C4-2B (cell line): ENCODE data around the gene NDUFA11.

ENCODE experiments used
- ZFX ChIP-seq: fragments of 450-650 bp; IDR thresholded peaks from 2 replicates; pipeline ENCODE4 v1.6.1; 2017
- TF ChIP-seq, protein P1 (sequence below): fragments of 450-650 bp; conservative IDR thresholded peaks from 2 replicates; pipeline ENCODE4 v1.5.1; 2017; ENCODE audit warnings: mild to moderate bottlenecking

DNA sequence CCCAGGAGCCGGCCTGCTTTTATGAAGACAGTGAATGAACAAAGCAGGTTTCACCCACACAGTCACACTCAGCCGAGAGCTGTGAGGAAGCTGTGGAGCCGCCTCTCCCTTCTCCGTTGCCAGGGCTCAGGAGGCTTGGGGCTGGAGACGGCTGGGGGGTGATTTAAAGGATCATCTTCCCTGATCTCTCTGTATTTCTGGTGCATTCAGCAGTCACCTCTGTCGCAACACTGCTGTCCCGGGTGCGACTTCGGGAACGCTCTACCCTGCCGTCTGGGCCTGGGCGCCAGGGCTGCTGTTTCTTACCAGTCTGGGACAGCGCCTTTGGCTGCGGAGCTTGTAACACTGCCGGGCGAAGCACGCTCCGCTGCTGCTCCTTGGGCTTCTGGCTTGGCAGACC lies 28.6 kb upstream of the NDUFA11 start:
- TF ChIP-seq, protein P1, sequence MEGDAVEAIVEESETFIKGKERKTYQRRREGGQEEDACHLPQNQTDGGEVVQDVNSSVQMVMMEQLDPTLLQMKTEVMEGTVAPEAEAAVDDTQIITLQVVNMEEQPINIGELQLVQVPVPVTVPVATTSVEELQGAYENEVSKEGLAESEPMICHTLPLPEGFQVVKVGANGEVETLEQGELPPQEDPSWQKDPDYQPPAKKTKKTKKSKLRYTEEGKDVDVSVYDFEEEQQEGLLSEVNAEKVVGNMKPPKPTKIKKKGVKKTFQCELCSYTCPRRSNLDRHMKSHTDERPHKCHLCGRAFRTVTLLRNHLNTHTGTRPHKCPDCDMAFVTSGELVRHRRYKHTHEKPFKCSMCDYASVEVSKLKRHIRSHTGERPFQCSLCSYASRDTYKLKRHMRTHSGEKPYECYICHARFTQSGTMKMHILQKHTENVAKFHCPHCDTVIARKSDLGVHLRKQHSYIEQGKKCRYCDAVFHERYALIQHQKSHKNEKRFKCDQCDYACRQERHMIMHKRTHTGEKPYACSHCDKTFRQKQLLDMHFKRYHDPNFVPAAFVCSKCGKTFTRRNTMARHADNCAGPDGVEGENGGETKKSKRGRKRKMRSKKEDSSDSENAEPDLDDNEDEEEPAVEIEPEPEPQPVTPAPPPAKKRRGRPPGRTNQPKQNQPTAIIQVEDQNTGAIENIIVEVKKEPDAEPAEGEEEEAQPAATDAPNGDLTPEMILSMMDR = no peak
- TF ChIP-seq ZFX = no peak
